Psoas muscle (tissue), 8 donors: ENCODE results near the gene ASB15. TPM values are rescaled to one million over a fixed set of nuclear protein-coding genes. Genes with fewer than 3 reads are reported as not detected.
A peak's percentile ranks its signal among the peaks of the same experiment; 100 is the strongest.

Source experiments
- ATAC-seq, 4 donors: fragments of 200-7000 bp; cut with Tn5 transposase; one replicate each; pipeline ENCODE4 v1.9.1; 2020; ENCODE audit warnings: moderate library complexity in 3 of 4, mild to moderate bottlenecking in 2 of 4
- DNase-seq, 2 donors: peaks; one replicate each; pipeline ENCODE4 v3.0.0-alpha.2; 2020
- H3K27ac ChIP-seq: fragments of 200-600 bp; one replicate; pipeline ENCODE4 v1.8.0; 2022
- H3K27me3 ChIP-seq, 3 donors: fragments of 200-600 bp in 1 of 3; one replicate each; pipeline versions ENCODE4 v1.6.1 to v1.8.0; 2013 to 2022; ENCODE audit warnings: low read length in 2 of 3, mild to moderate bottlenecking in 2 of 3, moderate library complexity in 1 of 3; ENCODE audit not compliant: insufficient read depth in 3 of 3
- H3K36me3 ChIP-seq, 2 donors: fragments of 200-600 bp in 1 of 2; one replicate each; pipeline versions ENCODE4 v1.6.1 to v1.8.0; 2013 to 2022; ENCODE audit warnings: low read depth in 1 of 2, mild to moderate bottlenecking in 1 of 2, moderate library complexity in 1 of 2; ENCODE audit not compliant: insufficient read depth in 1 of 2
- H3K4me1 ChIP-seq: fragments of 200-600 bp; one replicate; pipeline ENCODE4 v1.8.0; 2022
- H3K4me3 ChIP-seq: fragments of 200-600 bp; one replicate; pipeline ENCODE4 v1.8.0; 2022; ENCODE audit warnings: mild to moderate bottlenecking
- H3K9me3 ChIP-seq: fragments of 200-600 bp; one replicate; pipeline ENCODE4 v1.8.0; 2022
- WGBS, 3 donors: extraction: QIAGEN DNeasy Blood & Tissue Kit; methylation state at CpG; one replicate each; pipeline versions ENCODE4 v1.1.6 to v1.1.7; 2013; 5-methylcytosine and 5-hydroxymethylcytosine counted together
- intact Hi-C, 2 donors: fragments of 100-400 bp; cut with DNase I; formaldehyde crosslinking; loops; one replicate each; pipeline versions ENCODE4 v1.11.0 to v1.14.2; 2022
- polyA plus RNA-seq, 3 donors: library from polyadenylated mRNA; stranded (reverse); fragments of 200-250 nt; gene quantifications; one replicate each; pipeline ENCODE4 v1.2.3, GENCODE V29; 2013
- total RNA-seq, 4 donors: library from RNA; stranded (reverse); fragmentation: NEBNext Ultra II Directional in 2 of 4; extraction: Animal tissue kit (Norgen Biotek cat#: 25700) in 2 of 4; gene quantifications; one replicate each; pipeline versions ENCODE4 v1.2.1 to v1.2.4, GENCODE V29; 2021 to 2023
- TF ChIP-seq, protein P1 (sequence below): fragments of 200-600 bp; IDR thresholded peaks from one replicate; pipeline ENCODE4 v1.8.0; 2022; ENCODE audit warnings: antibody characterized with exemption
- donor health status: healthy with polysubstance abuse.
- donor health status: DM: no; HTN: no; CAD: no; lungs with moderate emphysema.
- donor health status: Bipolar disorder and iron deficiency.
- donor health status: healthy.
- donor health status: DM: yes; HTN: yes; CAD: no.
- donor health status: DM: no; HTN: no; CAD: no.
- donor health status: DM: no; HTN: no; CAD: no.
- donor health status: DM: yes; HTN: yes; CAD: no.

The ASB15 gene
- total and polyA plus RNA-seq, 7 donors, result 0.12 to 23.6 (median 10.3) TPM

DNA sequence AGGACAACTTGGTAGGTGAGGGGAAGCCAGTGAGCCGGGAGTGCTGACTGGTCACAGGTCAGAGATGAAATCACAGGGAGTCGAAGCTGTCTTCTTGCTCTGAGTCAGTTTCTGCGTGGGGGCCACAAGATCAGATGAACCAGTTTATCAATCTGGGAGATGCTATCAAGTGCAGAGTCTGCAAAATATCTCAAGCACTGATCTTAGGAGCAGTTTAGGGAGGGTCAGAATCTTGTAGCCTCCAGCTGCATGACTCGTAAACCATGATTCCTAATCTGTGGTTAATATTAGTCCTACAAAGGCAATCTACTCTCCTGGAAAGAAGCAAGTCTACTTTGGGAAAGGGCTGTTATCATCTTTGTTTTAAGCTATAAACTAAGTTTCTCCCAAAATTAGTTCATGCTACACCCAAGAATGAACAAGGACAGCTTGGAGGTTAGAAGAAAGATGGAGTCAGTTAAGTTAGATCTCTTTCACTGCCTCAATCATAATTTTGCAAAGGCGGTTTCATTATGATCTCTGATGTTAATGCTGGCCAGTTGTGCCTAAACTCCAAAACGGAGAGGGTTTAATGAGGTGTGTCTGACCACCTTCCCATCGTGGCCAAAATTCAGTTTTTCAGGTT, 45.6 kb downstream of the ASB15 start:
- intact Hi-C loops, result no loop called here
- H3K4me1 ChIP-seq, result peaks cover 58% of the 10 kb centered on the region

DNA sequence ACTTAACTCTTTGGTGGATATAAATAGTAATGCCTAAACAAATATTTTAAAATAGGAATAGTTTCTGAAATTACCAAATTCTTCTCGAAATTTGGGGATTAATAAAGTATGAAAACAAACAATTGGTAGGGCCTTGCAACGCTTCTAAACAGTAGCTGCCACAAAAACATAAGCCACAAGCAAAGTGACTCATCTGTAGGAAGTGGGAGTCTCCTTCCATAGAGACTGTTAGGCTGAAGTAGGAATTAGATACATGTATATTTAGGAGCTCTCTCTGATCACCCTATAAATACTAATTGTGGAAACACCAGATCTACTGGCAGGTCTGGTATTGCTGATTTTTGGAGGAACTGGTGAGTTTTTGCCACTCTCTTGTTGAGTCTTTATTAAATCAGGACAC, 48.3 kb downstream of the ASB15 start:
- TF ChIP-seq, protein P1, sequence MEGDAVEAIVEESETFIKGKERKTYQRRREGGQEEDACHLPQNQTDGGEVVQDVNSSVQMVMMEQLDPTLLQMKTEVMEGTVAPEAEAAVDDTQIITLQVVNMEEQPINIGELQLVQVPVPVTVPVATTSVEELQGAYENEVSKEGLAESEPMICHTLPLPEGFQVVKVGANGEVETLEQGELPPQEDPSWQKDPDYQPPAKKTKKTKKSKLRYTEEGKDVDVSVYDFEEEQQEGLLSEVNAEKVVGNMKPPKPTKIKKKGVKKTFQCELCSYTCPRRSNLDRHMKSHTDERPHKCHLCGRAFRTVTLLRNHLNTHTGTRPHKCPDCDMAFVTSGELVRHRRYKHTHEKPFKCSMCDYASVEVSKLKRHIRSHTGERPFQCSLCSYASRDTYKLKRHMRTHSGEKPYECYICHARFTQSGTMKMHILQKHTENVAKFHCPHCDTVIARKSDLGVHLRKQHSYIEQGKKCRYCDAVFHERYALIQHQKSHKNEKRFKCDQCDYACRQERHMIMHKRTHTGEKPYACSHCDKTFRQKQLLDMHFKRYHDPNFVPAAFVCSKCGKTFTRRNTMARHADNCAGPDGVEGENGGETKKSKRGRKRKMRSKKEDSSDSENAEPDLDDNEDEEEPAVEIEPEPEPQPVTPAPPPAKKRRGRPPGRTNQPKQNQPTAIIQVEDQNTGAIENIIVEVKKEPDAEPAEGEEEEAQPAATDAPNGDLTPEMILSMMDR, result no peak
- no peak for DNase-seq
- 66 to 74% (median 73%) methylated on average over 2 of the region's 2 CpGs for WGBS, 3 donors
- H3K9me3 ChIP-seq, result no peaks in the 10 kb centered on the region
- H3K27ac ChIP-seq, result peak overlapping the region; percentile 75
- ATAC-seq, result peak in 2 of 4 donors; percentile 28 to 50
- intact Hi-C loops, result no loop called here
- no peak overlapping the region for H3K4me3 ChIP-seq
- no peaks in the 10 kb centered on the region for H3K36me3 ChIP-seq
- no peaks in the 10 kb centered on the region for H3K27me3 ChIP-seq
- H3K4me1 ChIP-seq, result peaks cover 54% of the 10 kb centered on the region

More for the DNA sequence above, 45.6 kb downstream of the ASB15 start:
- DNase-seq (no peak), ATAC-seq (no peak)
- WGBS, 3 donors, result 76 to 82% (median 79%) methylated on average over 7 of the region's 7 CpGs
- Histone ChIP-seq H3K27ac (peak overlapping the region; percentile 89), H3K27me3 (no peaks in the 10 kb centered on the region), H3K36me3 (no peaks in the 10 kb centered on the region), H3K4me3 (peak overlapping the region; percentile 53), H3K9me3 (no peaks in the 10 kb centered on the region)
- TF ChIP-seq, protein P1, result no peak

DNA sequence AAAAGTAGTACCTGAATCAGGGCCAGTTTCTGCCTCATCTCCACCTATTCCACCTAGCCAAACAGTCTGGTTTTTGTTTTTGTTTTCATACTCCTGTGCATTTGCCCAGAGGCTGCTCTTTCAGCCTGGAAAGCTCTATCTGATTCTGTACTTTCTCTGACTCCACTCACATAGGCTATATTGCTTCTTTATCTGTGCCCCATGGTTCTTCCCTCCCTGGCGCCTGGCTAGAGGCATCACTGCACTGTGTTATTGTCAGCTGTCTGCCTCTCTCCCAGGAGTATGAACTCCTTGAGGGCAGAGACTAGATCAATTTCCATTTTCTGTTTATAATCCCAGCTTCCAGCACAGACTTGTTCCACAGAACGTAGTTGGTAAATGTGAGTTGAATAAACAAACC, 49.0 kb downstream of the ASB15 start:
- Histone ChIP-seq H3K27ac (peak overlapping the region; percentile 75), H3K4me1 (peaks cover 51% of the 10 kb centered on the region), H3K4me3 (peak overlapping the region; percentile 11), H3K9me3 (no peaks in the 10 kb centered on the region), H3K27me3 (no peaks in the 10 kb centered on the region), H3K36me3 (no peaks in the 10 kb centered on the region)
- DNase-seq (no peak), ATAC-seq (peak in 1 of 4 donors; percentile 36)
- intact Hi-C loops, result no loop called here
- TF ChIP-seq, protein P1, result no peak
- WGBS, 3 donors, result 33 to 56% (median 46%) methylated on average over 2 of the region's 2 CpGs

DNA sequence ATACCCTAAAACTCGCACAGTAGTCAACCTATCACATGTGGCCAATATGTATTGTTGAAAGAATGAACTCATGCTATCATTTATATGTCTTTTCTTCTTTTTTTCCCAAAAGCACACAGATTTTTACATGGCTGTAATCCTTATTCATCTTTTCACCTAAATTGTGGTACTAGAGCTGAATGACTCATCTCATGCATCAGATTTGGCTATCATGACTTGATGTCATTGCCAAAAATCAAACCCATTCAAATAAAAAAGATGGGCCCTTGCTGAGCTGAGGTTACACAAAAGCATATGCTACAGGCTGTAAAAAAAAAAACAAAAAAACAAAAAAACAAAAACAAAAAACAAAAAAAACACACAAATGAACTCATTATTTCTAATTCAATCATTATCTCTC, 50.8 kb downstream of the ASB15 start:
- Histone ChIP-seq H3K36me3 (peaks cover 0 to 5% of the 10 kb centered on the region in 2 donors), H3K27me3 (no peaks in the 10 kb centered on the region), H3K9me3 (no peaks in the 10 kb centered on the region), H3K27ac (peak overlapping the region; percentile 75), H3K4me3 (no peak overlapping the region), H3K4me1 (peaks cover 39% of the 10 kb centered on the region)
- DNase-seq, result no peak
- intact Hi-C loops, result no loop called here
- TF ChIP-seq, protein P1, result no peak
- 96 to 100% (median 97%) methylated on average over 1 of the region's 1 CpG for WGBS, 3 donors
- no peak for ATAC-seq

DNA sequence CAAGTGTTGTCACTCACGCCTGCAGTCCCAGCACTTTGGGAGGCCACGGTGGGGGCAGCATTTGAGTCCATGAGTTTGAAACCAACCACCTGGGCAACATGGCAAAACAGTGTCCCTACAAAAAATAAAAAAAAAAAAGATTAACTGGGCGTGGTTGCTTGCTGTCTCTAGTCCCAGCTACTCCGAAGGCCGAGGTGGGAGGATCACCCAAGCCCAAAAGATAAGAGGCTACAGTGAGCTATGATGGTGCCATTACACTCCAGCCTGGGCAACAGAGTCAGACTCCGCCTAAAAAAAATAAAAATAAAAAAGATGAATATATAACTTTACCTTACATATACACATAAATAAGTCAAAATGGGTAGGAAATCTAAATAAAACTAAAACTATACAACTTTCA, 51.5 kb downstream of the ASB15 start:
- TF ChIP-seq, protein P1, result no peak
- H3K36me3 ChIP-seq, result peaks cover 0 to 12% of the 10 kb centered on the region in 2 donors
- H3K4me3 ChIP-seq, result no peak overlapping the region
- H3K4me1 ChIP-seq, result peaks cover 39% of the 10 kb centered on the region
- ATAC-seq (no peak), DNase-seq (no peak)
- 86 to 94% (median 88%) methylated on average over 6 of the region's 6 CpGs for WGBS, 3 donors
- no peaks in the 10 kb centered on the region for H3K27me3 ChIP-seq
- peak overlapping the region; percentile 89 for H3K27ac ChIP-seq
- H3K9me3 ChIP-seq, result no peaks in the 10 kb centered on the region
- intact Hi-C loops, result no loop called here
